DND-41 (cell line): ENCODE measurements around the gene ZNRD2.

ENCODE experiments used
- CTCF ChIP-seq: IDR thresholded peaks from 2 replicates; pipeline ENCODE4 v1.5.1; 2012; ENCODE audit warnings: borderline replicate concordance, low read length, moderate library complexity, mild to moderate bottlenecking; ENCODE audit not compliant: poor library complexity, severe bottlenecking; ENCODE audit errors: extremely low read depth
- EZH2 ChIP-seq: IDR thresholded peaks from 3 replicates; pipeline ENCODE4 v1.6.1; 2012; ENCODE audit warnings: borderline replicate concordance, low read depth, mild to moderate bottlenecking, moderate library complexity, low read length, inconsistent platforms; ENCODE audit not compliant: severe bottlenecking

DNA sequence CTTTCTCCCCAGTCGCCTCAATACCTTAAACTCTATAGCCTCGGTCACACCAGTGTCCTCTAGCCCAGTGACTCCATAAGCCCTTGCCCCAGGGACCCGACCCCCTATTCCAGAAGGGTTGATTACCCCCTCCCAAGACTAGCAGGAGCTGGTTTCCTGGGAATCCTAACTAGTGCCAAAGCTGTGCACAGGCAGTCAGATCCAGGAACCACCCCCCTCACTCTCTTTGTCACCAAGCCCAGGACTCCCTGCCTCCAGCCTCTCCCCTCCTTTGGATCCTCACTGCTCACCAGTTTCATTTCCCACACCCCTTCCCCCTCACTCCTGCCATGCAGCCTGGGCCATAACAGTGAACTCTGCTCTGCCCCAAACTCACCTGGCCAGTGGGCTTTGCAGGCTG, 21.9 kb upstream of the ZNRD2 start:
- TF ChIP-seq CTCF = no peak
- no peak for TF ChIP-seq EZH2
